GM12878 (cell line): Measurements from ENCODE around the gene ANKIB1. TPM values are rescaled to one million over a fixed set of nuclear protein-coding genes. Genes with fewer than 3 reads are reported as not detected.

ENCODE experiments used
- ATAC-seq: fragments of 200-7000 bp; cut with Tn5 transposase; 3 replicates; pipeline ENCODE4 v1.9.1; 2020; ENCODE audit warnings: mild to moderate bottlenecking, moderate library complexity
- BruUV-seq: library from RNA; stranded (reverse); fragments of 400-500 nt; replicated peaks from 2 replicates; lab custom pipeline; 2021; lab: Mats Ljungman, UMichigan
- CTCF ChIA-PET: fragments of 300-600 bp; sonication (Branson Sonifier 250); formaldehyde crosslinking; extraction: SDS; loops from one replicate; lab custom pipeline; 2021; ENCODE audit warnings: inconsistent platforms; lab: Yijun Ruan, JAX
- POLR2A ChIA-PET: fragments of 350-600 bp; formaldehyde crosslinking; extraction: SDS; loops from one replicate; lab custom pipeline; 2021; ENCODE audit warnings: inconsistent platforms; lab: Charles Lee
- RAD21 ChIA-PET: fragments of 300-600 bp; sonication (Branson Sonifier 250); formaldehyde crosslinking; loops from one replicate; lab custom pipeline; 2023; ENCODE audit warnings: antibody characterized with exemption; ENCODE audit not compliant: unreplicated experiment; lab: Charles Lee
- SMC1A ChIA-PET: fragments of 300-600 bp; sonication (Branson Sonifier 250); formaldehyde crosslinking; loops from one replicate; lab custom pipeline; 2023; ENCODE audit not compliant: unreplicated experiment, uncharacterized antibody; lab: Charles Lee
- DNase-seq: peaks from one replicate; pipeline ENCODE4 v3.0.0-alpha.2; 2011; ENCODE audit warnings: low read depth, low spot score
- FAIRE-seq: peaks from 3 replicates; lab custom pipeline; 2011; peaks lifted over from hg19 to GRCh38; lab: Jason Lieb, UNC
- H2AFZ ChIP-seq: 2 replicates; pipeline ENCODE4 v1.6.0; 2011; ENCODE audit warnings: low read depth, low read length, control low read depth; ENCODE audit not compliant: control insufficient read depth
- H3K27ac ChIP-seq: 2 replicates; pipeline ENCODE4 v1.5.1; 2011; ENCODE audit warnings: control low read depth; ENCODE audit not compliant: control insufficient read depth, insufficient read depth
- H3K27me3 ChIP-seq, 2 experiments: replicated peaks in 1 of 2; 2 replicates each; pipeline versions ENCODE4 v1.6.0 to v1.6.1; 2011; ENCODE audit warnings: low read length in 1 of 2; ENCODE audit not compliant: control insufficient read depth in 2 of 2, insufficient read depth in 2 of 2
- H3K36me3 ChIP-seq, 2 experiments: 2 replicates each; pipeline ENCODE4 v1.5.1; 2011; ENCODE audit warnings: low read length in 1 of 2; ENCODE audit not compliant: control insufficient read depth in 2 of 2, insufficient read depth in 2 of 2
- H3K4me1 ChIP-seq: 2 replicates; pipeline ENCODE4 v1.6.1; 2011; ENCODE audit warnings: mild to moderate bottlenecking, low read length, moderate library complexity, mixed read lengths; ENCODE audit not compliant: control insufficient read depth, insufficient read depth
- H3K4me2 ChIP-seq: 2 replicates; pipeline ENCODE4 v1.6.0; 2011; ENCODE audit warnings: control low read depth; ENCODE audit not compliant: control insufficient read depth, insufficient read depth
- H3K4me3 ChIP-seq: fragments of 200-600 bp; sonication (generic); 2 replicates; pipeline ENCODE4 v1.5.1; 2016
- H3K79me2 ChIP-seq: 2 replicates; pipeline ENCODE4 v1.6.0; 2011; ENCODE audit warnings: low read length; ENCODE audit not compliant: control insufficient read depth, insufficient read depth
- H3K9ac ChIP-seq: 2 replicates; pipeline ENCODE4 v1.8.0; 2011; ENCODE audit warnings: low read length, control low read depth, mixed read lengths; ENCODE audit not compliant: control insufficient read depth, insufficient read depth
- H3K9me3 ChIP-seq: replicated peaks from 3 replicates; pipeline ENCODE4 v1.5.1; 2011; ENCODE audit warnings: mild to moderate bottlenecking, low read length; ENCODE audit not compliant: control insufficient read depth, insufficient read depth
- H4K20me1 ChIP-seq: 2 replicates; pipeline ENCODE4 v1.6.0; 2011; ENCODE audit not compliant: control insufficient read depth, insufficient read depth
- BCL11A ChIP-seq: IDR thresholded peaks from 2 replicates; pipeline ENCODE4 v1.6.1; 2011; ENCODE audit warnings: low read depth, low read length
- CBFB ChIP-seq: IDR thresholded peaks from 2 replicates; pipeline ENCODE4 v1.6.1; 2016; ENCODE audit warnings: antibody characterized with exemption, low read depth
- CBX3 ChIP-seq: fragments of 200-600 bp; sonication (generic); IDR thresholded peaks from 2 replicates; pipeline ENCODE4 v1.6.1; 2016; ENCODE audit warnings: low read depth, borderline replicate concordance
- CTCF ChIP-seq, 3 experiments: IDR thresholded peaks in 2 of 3; conservative IDR thresholded peaks in 1 of 3; 2 replicates each; pipeline ENCODE4 v1.5.1; 2011; ENCODE audit warnings: low read depth in 3 of 3, low read length in 3 of 3, mild to moderate bottlenecking in 3 of 3, control low read depth in 2 of 3, moderate library complexity in 2 of 3, inconsistent platforms in 1 of 3, mixed read lengths in 1 of 3; ENCODE audit not compliant: control insufficient read depth in 2 of 3, insufficient read depth in 1 of 3; ENCODE audit errors: extremely low read depth in 1 of 3
- DPF2 ChIP-seq: fragments of 450-650 bp; IDR thresholded peaks from 2 replicates; pipeline ENCODE4 v1.6.1; 2017; ENCODE audit warnings: mild to moderate bottlenecking
- IKZF2 ChIP-seq, 2 experiments: fragments of 450-650 bp; IDR thresholded peaks; 2 replicates each; pipeline ENCODE4 v1.6.1; 2017; ENCODE audit warnings: mild to moderate bottlenecking in 2 of 2, moderate library complexity in 2 of 2
- MEF2B ChIP-seq: fragments of 450-650 bp; IDR thresholded peaks from 2 replicates; pipeline ENCODE4 v1.6.1; 2018; ENCODE audit warnings: mild to moderate bottlenecking, moderate library complexity; ENCODE audit not compliant: partially characterized antibody, poor library complexity, severe bottlenecking
- NR2C1 ChIP-seq: fragments of 450-650 bp; IDR thresholded peaks from 2 replicates; pipeline ENCODE4 v1.6.1; 2017; ENCODE audit warnings: antibody characterized with exemption, mild to moderate bottlenecking, moderate library complexity
- SPI1 ChIP-seq: IDR thresholded peaks from 2 replicates; pipeline ENCODE4 v1.6.1; 2011; ENCODE audit warnings: low read depth, mild to moderate bottlenecking, low read length, moderate library complexity, borderline replicate concordance; ENCODE audit not compliant: insufficient read depth
- SRF ChIP-seq, 2 experiments: IDR thresholded peaks; 2 replicates each; pipeline ENCODE4 v1.6.1; 2011; ENCODE audit warnings: low read depth in 2 of 2, low read length in 2 of 2, mild to moderate bottlenecking in 1 of 2, moderate library complexity in 1 of 2
- TBL1XR1 ChIP-seq: IDR thresholded peaks from 2 replicates; pipeline ENCODE4 v1.6.1; 2012; ENCODE audit warnings: low read depth, low read length, improper control_type of control experiment
- in situ Hi-C: fragments of 300-500 bp; cut with MboI; formaldehyde crosslinking; loops from 9 replicates; pipeline ENCODE4 v1.14.3; 2018; ENCODE audit warnings: mixed read lengths
- intact Hi-C: fragments of 100-400 bp; cut with micrococcal nuclease; formaldehyde crosslinking; loops from one replicate; pipeline ENCODE4 v1.14.2; 2022; ENCODE audit not compliant: unreplicated experiment
- polyA plus RNA-seq, 11 experiments: library from polyadenylated mRNA; depleted of rRNA in 4 of 11; unstranded in 6 of 11; stranded (reverse) in 5 of 11; fragments of >200 nt; fragmentation: Nextera tagmentation in 4 of 11; fragmentation: Illumina TruSeq in 1 of 11; extraction: Ambion mirVana in 4 of 11; extraction: Trizol in 1 of 11; gene quantifications; 1 replicate in 1 of 11; 2 replicates in 10 of 11; pipeline versions ENCODE4 v1.2.1 to v1.2.3, GENCODE V29; 2011 to 2016; ENCODE audit warnings: inconsistent platforms in 2 of 11, missing spikeins in 2 of 11, low read depth in 1 of 11
- total RNA-seq, 4 experiments: library from RNA; depleted of rRNA in 3 of 4; stranded (reverse); fragments of >200 nt in 3 of 4; fragmentation: Illumina TruSeq in 1 of 4; extraction: Trizol in 1 of 4; gene quantifications; 2 replicates each; pipeline versions ENCODE4 v1.2.1 to v1.2.3, GENCODE V29; 2013 to 2021
- TF ChIP-seq, protein P1 (sequence below): fragments of 450-650 bp; IDR thresholded peaks from 2 replicates; pipeline ENCODE4 v1.6.1; 2017; ENCODE audit warnings: mild to moderate bottlenecking, moderate library complexity
- TF ChIP-seq, protein P2 (sequence below): IDR thresholded peaks from 2 replicates; pipeline ENCODE4 v1.6.1; 2011; ENCODE audit warnings: mild to moderate bottlenecking, low read depth, low read length, moderate library complexity; ENCODE audit not compliant: insufficient replicate concordance

Gene ANKIB1
- total and polyA plus RNA-seq, 10 of the 15 experiments (the other 5 are each of a cell fraction or from before 2014, with no cell fraction given) = 9.0 to 54.0 (median 21.9) TPM

- CTCF ChIA-PET = interaction anchor here (0.7 to 1.2 kb wide), 2 partner anchors 8 to 64 kb away, joined by 3 read pairs; no protein-coding TSS in a partner anchor
- POLR2A ChIA-PET = no interaction called here
- H3K9me3 ChIP-seq = no peaks in the 10 kb centered on the region
- TF ChIP-seq TBL1XR1 = no peak
- TF ChIP-seq CTCF (IDR thresholded peaks at IDR 0.05 in 2 of 3, conservative IDR thresholded peaks at IDR 0.05 in 1 of 3; ENCODE audit: control insufficient read depth in 2 of 3, extremely low read depth in 1 of 3, insufficient read depth in 1 of 3, low read depth in 3 of 3, low read length in 3 of 3) = no peak
- no peak for TF ChIP-seq CBX3
- no peak for TF ChIP-seq IKZF2 (IDR thresholded peaks at IDR 0.05)
- no peak for TF ChIP-seq SPI1
- TF ChIP-seq NR2C1 = no peak
- TF ChIP-seq CBFB = no peak
- TF ChIP-seq, protein P1, sequence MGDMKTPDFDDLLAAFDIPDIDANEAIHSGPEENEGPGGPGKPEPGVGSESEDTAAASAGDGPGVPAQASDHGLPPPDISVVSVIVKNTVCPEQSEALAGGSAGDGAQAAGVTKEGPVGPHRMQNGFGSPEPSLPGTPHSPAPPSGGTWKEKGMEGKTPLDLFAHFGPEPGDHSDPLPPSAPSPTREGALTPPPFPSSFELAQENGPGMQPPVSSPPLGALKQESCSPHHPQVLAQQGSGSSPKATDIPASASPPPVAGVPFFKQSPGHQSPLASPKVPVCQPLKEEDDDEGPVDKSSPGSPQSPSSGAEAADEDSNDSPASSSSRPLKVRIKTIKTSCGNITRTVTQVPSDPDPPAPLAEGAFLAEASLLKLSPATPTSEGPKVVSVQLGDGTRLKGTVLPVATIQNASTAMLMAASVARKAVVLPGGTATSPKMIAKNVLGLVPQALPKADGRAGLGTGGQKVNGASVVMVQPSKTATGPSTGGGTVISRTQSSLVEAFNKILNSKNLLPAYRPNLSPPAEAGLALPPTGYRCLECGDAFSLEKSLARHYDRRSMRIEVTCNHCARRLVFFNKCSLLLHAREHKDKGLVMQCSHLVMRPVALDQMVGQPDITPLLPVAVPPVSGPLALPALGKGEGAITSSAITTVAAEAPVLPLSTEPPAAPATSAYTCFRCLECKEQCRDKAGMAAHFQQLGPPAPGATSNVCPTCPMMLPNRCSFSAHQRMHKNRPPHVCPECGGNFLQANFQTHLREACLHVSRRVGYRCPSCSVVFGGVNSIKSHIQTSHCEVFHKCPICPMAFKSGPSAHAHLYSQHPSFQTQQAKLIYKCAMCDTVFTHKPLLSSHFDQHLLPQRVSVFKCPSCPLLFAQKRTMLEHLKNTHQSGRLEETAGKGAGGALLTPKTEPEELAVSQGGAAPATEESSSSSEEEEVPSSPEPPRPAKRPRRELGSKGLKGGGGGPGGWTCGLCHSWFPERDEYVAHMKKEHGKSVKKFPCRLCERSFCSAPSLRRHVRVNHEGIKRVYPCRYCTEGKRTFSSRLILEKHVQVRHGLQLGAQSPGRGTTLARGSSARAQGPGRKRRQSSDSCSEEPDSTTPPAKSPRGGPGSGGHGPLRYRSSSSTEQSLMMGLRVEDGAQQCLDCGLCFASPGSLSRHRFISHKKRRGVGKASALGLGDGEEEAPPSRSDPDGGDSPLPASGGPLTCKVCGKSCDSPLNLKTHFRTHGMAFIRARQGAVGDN = no peak
- TF ChIP-seq, protein P2, sequence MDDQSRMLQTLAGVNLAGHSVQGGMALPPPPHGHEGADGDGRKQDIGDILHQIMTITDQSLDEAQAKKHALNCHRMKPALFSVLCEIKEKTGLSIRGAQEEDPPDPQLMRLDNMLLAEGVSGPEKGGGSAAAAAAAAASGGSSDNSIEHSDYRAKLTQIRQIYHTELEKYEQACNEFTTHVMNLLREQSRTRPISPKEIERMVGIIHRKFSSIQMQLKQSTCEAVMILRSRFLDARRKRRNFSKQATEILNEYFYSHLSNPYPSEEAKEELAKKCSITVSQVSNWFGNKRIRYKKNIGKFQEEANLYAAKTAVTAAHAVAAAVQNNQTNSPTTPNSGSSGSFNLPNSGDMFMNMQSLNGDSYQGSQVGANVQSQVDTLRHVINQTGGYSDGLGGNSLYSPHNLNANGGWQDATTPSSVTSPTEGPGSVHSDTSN = no peak
- TF ChIP-seq DPF2 = no peak
- TF ChIP-seq MEF2B = no peak
- no peak for TF ChIP-seq SRF (IDR thresholded peaks at IDR 0.05; ENCODE audit: low read depth in 2 of 2, low read length in 2 of 2)
- TF ChIP-seq BCL11A = no peak
- RAD21 ChIA-PET = interaction anchor here (1.3 to 1.6 kb wide), 2 partner anchors 9 to 111 kb away, joined by 3 to 4 read pairs; partner anchors contain the start of genes ANKIB1 and KRIT1
- no peak overlapping the region for H3K4me2 ChIP-seq
- no peaks in the 10 kb centered on the region for H3K27me3 ChIP-seq
- no peak overlapping the region for H3K27ac ChIP-seq
- DNase-seq = no peak
- H3K9ac ChIP-seq = no peak overlapping the region
- FAIRE-seq = no peak
- in situ Hi-C loops = no loop called here
- no peaks in the 10 kb centered on the region for H4K20me1 ChIP-seq
- intact Hi-C loops = no loop called here
- H3K4me3 ChIP-seq = no peak overlapping the region
- H3K36me3 ChIP-seq = peaks cover 0 to 15% of the 10 kb centered on the region in 2 experiments; a peak in 2 of 4 replicates
- H3K4me1 ChIP-seq = no peaks in the 10 kb centered on the region
- BruUV-seq = no TSS peak
- H3K79me2 ChIP-seq = no peaks in the 10 kb centered on the region
- no peak for ATAC-seq
- no peak overlapping the region for H2AFZ ChIP-seq
- SMC1A ChIA-PET = interaction anchor here (0.9 to 1.8 kb wide), 6 partner anchors 9 to 109 kb away, joined by 3 to 8 read pairs (median 4); no protein-coding TSS in a partner anchor
These were observed 110.6 kb downstream of the ANKIB1 start for GRCh38 chr7:92356406-92356805.
